Lung microvascular endothelial cell (primary cell): ENCODE measurements around the gene LYZL1. TPM values are rescaled to one million over a fixed set of nuclear protein-coding genes. Genes with fewer than 3 reads are reported as not detected.
"Not testable (repeated sequence)": the region's sequence is repeated elsewhere in the genome, so short reads cannot be mapped to it uniquely, and the experiment has no call there.

ENCODE experiments used
- DNase-seq, 2 donors: peaks; one replicate each; pipeline versions ENCODE4 v3.0.0 to v3.0.0-alpha.2; 2010; ENCODE audit warnings: low read depth in 2 of 2
- total RNA-seq: library from RNA; depleted of rRNA; stranded (reverse); fragments of >200 nt; gene quantifications from 2 replicates; pipeline ENCODE4 v1.2.1, GENCODE V29; 2014

Gene LYZL1
- total RNA-seq = not detected in 2 replicates

- DNase-seq = not testable (repeated sequence)
Observed at GRCh38 chr10:29288906-29289305, at the start of gene LYZL1. LYZL1 (plus strand) TSS chr10:29289070; CDS start chr10:29291868, 2,798 bp downstream.

GRCh38 chr10:29239569-29240472, 49.0 kb upstream of the LYZL1 start:
- DNase-seq = peak; percentile 31 to 44

GRCh38 chr10:29240986-29241660, 47.7 kb upstream of the LYZL1 start:
- DNase-seq = no peak

- DNase-seq = no peak
Observed at GRCh38 chr10:29241925-29242324, 46.9 kb upstream of the LYZL1 start.

- DNase-seq = no peak
Observed at GRCh38 chr10:29243066-29243465, 45.8 kb upstream of the LYZL1 start.

- peak; percentile 17 to 26 for DNase-seq
Observed at GRCh38 chr10:29243750-29244149, 45.1 kb upstream of the LYZL1 start.

- DNase-seq = no peak
Observed at GRCh38 chr10:29244978-29245377, 43.9 kb upstream of the LYZL1 start.

GRCh38 chr10:29245476-29245875, 43.4 kb upstream of the LYZL1 start:
- DNase-seq = no peak

- DNase-seq = no peak
Observed at GRCh38 chr10:29246449-29246848, 42.4 kb upstream of the LYZL1 start.

- DNase-seq = no peak
Observed at GRCh38 chr10:29248158-29248557, 40.7 kb upstream of the LYZL1 start.

GRCh38 chr10:29249018-29249417, 39.9 kb upstream of the LYZL1 start:
- no peak for DNase-seq

GRCh38 chr10:29250066-29250465, 38.8 kb upstream of the LYZL1 start:
- no peak for DNase-seq

GRCh38 chr10:29252811-29253689, 35.8 kb upstream of the LYZL1 start:
- no peak for DNase-seq

- DNase-seq = no peak
Observed at GRCh38 chr10:29253690-29254029, 35.2 kb upstream of the LYZL1 start.

GRCh38 chr10:29254123-29255046, 34.5 kb upstream of the LYZL1 start:
- DNase-seq = no peak

- DNase-seq = no peak
Observed at GRCh38 chr10:29255104-29255503, 33.8 kb upstream of the LYZL1 start.

GRCh38 chr10:29256019-29256418, 32.9 kb upstream of the LYZL1 start:
- no peak for DNase-seq

GRCh38 chr10:29256586-29256985, 32.3 kb upstream of the LYZL1 start:
- no peak for DNase-seq

GRCh38 chr10:29257106-29257783, 31.6 kb upstream of the LYZL1 start:
- no peak for DNase-seq

- DNase-seq = no peak
Observed at GRCh38 chr10:29257784-29258135, 31.1 kb upstream of the LYZL1 start.
